SK-N-DZ (cell line): ENCODE measurements around the gene CCNH. TPM values are rescaled to one million over a fixed set of nuclear protein-coding genes. Genes with fewer than 3 reads are reported as not detected.

ENCODE experiments used
- DNase-seq: peaks from one replicate; pipeline ENCODE4 v3.0.0-alpha.2; 2015; ENCODE audit warnings: low spot score
- polyA plus RNA-seq, 2 experiments: library from polyadenylated mRNA; depleted of rRNA; stranded (reverse); fragments of >200 nt; gene quantifications; 2 replicates each; pipeline ENCODE4 v1.2.3, GENCODE V29; 2014

The CCNH gene
- polyA plus RNA-seq (2014; cell fraction: cytosol; rRNA removed) = 67.9 and 104 TPM in 2 replicates
- polyA plus RNA-seq (2014; cell fraction: nucleus; rRNA removed) = 100 and 110 TPM in 2 replicates

DNA sequence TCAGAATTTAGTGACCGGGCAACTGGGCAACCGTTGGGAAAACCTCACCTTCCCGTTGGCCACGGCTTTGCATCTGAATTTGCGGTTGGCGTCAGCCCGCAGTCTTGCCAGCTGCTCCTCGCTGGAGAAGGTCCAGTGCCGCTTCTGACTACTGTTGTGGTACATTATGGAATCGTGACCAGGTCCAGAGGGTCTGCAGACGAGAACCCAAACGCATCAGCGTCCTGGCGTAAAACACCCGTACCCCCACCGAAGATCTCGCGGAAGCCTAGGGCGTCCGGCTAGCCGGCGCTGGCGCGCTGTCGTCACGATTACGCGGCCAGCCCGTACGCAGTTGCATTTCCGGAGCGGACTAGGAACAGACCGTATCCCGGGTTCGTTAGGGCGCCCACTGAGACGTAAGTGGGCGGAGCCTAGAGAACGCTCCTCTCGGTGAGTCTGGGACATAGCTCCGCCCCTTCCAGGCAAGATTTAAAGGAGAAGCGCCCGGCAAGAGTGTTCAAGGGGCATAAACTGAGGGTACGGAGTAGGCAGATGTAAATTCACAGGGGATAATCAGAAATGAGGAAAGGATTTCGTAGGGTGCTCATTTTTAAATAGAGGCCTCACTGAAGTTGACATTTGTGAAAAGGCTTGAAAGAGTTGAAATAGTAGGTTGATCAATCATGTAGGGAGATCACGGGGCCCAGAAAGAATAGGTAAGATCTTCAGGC, at the start of gene CCNH:
CCNH (minus strand) TSS at position 301 of the 713 bp plus-strand sequence; CDS start at position 165, 136 bp downstream.
- peak; percentile 98 for DNase-seq

GRCh38 chr5:87457706-87458105, 45.0 kb upstream of the CCNH start:
- DNase-seq = no peak

- no peak for DNase-seq
These were observed 41.1 kb upstream of the CCNH start for GRCh38 chr5:87453801-87454200.

- no peak for DNase-seq
These were observed 40.1 kb upstream of the CCNH start for GRCh38 chr5:87452837-87453236.

DNA sequence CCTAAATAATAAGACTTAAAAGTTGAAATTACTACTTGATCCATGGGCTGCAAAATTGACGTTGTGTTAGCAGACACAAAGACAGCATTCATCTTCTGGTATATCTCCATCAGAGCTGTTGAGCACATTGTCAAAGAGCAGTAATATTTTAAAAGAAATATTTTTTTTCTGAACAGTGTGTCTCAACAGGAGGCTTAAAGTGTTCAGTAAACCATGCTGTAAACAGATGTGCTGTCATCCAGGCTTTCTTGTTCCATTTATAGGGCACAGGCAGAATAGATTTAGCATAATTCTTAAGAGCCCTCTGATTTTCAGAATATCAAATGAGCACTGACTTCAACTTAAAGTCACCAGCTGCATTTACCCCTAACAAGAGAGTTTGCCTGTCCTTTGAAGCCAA, 29.7 kb upstream of the CCNH start:
- DNase-seq = no peak

DNA sequence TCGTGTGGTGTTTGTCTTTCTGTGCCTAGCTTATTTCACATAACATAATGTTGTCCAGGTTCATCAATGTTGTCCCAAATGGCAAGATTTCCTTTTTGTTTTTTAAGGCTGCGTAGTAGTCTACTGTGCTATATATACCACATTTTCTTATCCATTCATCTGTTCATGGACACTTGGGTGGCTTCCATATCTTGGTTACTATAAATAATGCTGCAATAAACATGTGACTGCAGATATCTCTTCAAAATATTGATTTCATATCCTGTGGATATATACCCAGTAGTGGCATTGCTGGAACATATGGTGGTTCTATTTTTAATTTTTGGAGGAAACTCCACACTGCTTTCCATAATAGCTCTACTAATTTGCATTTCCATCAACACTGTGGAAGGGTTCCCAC, 25.5 kb upstream of the CCNH start:
- DNase-seq = no peak

- no peak for DNase-seq
These were observed 25.0 kb upstream of the CCNH start for GRCh38 chr5:87437724-87438123.

GRCh38 chr5:87435144-87435694, 22.5 kb upstream of the CCNH start:
- DNase-seq = no peak

GRCh38 chr5:87434461-87434860, 21.7 kb upstream of the CCNH start:
- DNase-seq = no peak

DNA sequence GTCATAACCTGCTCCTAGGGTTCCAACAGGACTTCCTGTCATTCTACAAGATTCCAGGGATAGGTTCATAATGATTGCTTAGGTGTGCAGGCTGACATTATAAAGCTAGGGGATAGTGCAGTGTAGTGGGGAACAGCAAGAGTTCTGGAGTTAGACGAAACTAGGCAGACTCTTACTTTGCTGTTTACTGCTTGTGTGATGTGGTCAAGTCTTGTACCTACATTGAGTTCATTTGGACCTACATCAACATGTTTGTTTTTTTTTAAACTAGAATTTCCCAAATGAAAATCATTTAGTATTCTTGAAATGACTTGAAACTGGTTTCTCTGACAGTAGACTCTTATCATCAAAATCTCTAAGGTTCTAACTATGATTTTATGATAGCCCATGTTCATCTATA, 21.2 kb upstream of the CCNH start:
- no peak for DNase-seq

DNA sequence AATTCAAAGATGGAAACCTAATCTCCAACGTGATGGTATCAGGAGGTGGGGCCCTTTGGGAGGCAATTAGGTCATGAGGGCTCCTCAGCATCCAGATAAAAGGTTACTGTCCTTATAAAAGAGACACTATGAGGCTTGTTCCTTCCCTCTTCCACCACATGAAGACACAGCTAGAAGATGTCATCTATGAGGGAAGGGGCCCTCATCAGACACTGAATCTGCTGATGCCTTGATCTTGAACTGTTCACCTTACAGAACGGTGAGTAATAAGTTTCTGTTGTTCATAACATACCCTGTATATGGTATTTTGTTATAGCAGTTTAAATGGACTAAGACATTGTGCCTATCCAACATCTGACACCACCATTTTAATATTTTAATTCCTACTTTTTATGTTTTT, 19.7 kb upstream of the CCNH start:
- no peak for DNase-seq

- DNase-seq = no peak
These were observed 18.2 kb upstream of the CCNH start for GRCh38 chr5:87430863-87431457.

DNA sequence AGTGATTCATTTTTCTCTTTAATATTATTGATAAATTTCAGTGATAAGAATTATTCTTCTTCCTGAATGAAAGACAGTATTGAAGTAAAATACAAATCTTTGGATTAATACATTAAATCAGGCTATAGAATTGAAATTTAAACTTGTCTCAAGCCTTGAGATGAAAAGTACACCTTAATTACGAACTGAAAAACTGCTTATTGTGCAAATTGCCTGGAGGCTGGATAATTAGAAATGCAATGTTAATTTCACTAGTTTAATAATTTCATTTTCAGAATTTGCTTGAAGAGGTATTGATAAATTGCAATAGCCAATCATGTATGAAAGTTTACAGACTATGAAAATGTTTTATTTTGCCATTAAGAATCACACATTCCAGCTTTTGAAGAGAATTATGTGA, 11.0 kb upstream of the CCNH start:
- no peak for DNase-seq

DNA sequence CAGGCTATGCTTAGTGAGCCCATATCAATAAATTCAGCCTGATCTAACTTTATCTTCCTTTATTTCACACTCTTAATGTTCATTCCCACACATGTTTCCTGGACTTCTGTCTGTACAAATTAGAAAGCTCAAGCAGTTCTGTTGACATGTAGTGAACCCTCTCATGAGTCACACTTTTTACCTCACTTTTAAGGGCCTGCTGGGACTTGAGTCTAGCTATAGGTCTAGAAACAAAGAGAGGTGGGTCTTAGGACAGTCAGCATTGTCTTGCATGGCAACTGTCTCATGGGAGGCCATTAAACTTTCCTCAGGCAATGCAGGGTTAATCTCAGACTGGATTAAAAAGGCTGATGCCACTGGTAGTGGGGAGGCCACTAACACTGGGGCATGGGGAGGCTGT, 8.6 kb upstream of the CCNH start:
- DNase-seq = no peak

DNA sequence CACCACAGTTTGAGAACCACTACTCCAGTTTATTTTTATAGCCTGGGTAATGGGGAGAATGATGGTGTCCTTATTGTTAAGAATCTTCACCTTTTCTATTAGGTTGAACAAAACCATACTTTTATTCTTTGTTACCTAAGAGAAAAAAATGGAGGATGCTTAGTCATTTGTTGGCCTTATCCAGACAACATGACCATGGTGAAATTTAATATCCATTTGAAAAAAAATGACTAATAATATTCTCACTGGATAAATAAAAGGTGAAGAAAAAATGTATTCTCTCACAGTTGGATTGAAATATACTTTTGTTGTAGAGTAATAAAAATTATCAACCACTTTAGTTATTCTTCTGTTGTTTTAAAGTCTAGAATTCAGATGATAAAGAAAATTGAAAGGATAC, 5.8 kb upstream of the CCNH start:
- DNase-seq = no peak

GRCh38 chr5:87413343-87413645, 564 bp upstream of the CCNH start:
- DNase-seq = no peak

- peak; percentile 32 for DNase-seq
These were observed 629 bp downstream of the CCNH start for GRCh38 chr5:87411973-87412629.

DNA sequence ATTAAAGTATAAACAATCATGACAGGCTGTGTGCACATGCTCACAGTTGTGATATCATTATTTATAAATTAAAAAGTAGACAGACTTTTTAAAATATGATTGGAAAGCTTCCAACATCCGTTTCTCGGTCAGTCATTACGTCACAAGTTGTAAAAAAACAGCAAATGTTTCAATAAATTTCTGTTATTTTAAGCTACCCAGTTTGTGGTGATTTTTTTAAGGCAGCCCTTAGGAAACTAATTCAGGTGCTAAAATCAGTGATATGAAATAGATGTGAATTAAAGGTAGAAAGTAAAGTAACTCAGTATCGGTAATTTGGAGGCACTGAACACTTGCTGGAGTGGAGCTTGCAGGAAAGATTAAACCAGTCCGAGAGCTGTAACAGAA, 1.2 kb downstream of the CCNH start:
- no peak for DNase-seq

DNA sequence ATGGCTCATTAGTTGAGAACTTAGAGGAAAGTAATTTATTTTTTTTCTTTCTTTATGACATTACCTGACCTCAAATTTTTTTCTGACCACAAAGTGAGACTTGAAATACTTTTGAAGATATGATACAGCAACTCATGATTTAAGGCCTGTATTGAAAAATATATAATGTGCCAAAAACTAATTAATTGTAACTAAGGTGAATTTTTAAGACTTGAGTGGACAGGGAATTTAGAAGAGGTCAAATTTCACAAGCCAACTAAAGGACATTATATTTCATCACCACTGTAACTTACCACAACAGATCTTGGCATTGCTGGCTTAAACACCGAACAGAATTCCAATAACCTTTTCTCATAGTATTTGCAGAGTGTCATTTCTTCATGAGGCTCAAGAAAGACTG, 1.8 kb downstream of the CCNH start:
- DNase-seq = no peak

GRCh38 chr5:87408204-87408603, 4.5 kb downstream of the CCNH start:
- no peak for DNase-seq

DNA sequence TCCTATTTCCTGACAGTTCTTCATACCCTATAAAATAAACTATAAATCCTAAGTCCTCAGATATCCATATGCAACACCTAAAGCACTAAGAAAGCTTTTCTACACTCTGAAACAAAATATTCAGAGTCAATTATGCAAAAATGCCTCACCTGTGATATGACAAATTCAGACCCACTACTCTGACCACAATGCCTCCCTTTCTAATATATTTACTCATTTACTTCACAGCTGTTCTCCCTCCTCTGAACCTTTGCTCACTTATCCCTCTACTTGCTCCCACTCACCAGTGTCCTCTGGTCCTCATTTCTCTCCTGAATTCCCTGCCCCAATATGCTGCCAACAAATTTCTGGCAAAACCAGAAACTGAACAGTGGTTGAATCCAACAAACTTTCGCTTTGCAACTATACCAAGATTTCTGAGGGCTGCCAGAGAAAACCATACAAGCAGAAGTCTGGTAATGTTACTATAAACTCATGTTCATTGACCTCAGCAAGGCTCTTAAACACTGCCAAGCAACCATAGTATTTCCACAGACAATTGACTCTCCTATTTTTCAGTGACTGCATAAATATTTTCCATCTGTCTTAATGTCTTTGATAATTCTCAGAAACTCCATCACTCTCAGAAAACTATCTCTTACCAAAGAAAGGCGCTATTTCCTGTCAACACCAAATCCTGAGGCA, 7.1 kb downstream of the CCNH start:
- no peak for DNase-seq

DNA sequence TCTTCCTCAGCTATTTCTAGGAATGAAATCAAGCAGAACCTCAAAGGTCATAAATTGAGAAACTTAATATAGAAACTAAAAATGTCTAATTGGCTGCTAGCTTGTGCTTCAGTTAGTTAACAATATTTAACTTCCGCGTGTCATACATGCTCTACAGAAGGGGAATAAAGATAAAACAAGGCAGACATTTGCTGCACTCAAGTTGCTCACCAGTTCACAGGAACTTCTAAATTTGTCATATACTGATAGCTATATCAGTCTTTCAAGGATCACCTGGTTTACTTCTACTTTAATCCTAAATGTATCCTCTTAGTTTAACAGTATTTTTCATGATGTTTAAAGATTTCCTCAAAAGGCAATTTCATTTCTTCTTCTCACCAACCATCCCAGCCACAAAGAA, 8.4 kb downstream of the CCNH start:
- DNase-seq = no peak
